K562 (cell line): Measurements from ENCODE around the gene SPOCD1. TPM values are rescaled to one million over a fixed set of nuclear protein-coding genes. Genes with fewer than 3 reads are reported as not detected.

Experiments
- ATAC-seq: fragments of 200-7000 bp; cut with Tn5 transposase; 3 replicates; pipeline ENCODE4 v1.9.1; 2020; ENCODE audit warnings: moderate library complexity
- BruUV-seq: library from RNA; stranded (reverse); fragments of 400-500 nt; replicated peaks from 2 replicates; lab custom pipeline; 2021; lab: Mats Ljungman, UMichigan
- CTCF ChIA-PET: fragments of 300-600 bp; formaldehyde crosslinking; extraction: SDS; loops from one replicate; lab custom pipeline; 2021; ENCODE audit warnings: low intra/inter-chr PET ratio; lab: Yijun Ruan, JAX
- POLR2A ChIA-PET: fragments of 300-600, 350-650 bp; sonication (Branson Sonifier 250); formaldehyde crosslinking; extraction: SDS; loops from one replicate; lab custom pipeline; 2021; ENCODE audit warnings: antibody characterized with exemption, inconsistent platforms; lab: Yijun Ruan, JAX
- DNase-seq, 4 experiments: peaks; one replicate each; pipeline versions ENCODE4 v3.0.0 to v3.0.0-alpha.2; 2011 to 2018; ENCODE audit warnings: low spot score in 3 of 4, mixed read lengths in 3 of 4; ENCODE audit errors: extremely low read depth in 1 of 4
- FAIRE-seq: peaks from 2 replicates; lab custom pipeline; 2011; peaks lifted over from hg19 to GRCh38; lab: Jason Lieb, UNC
- H2AFZ ChIP-seq: 2 replicates; pipeline ENCODE4 v1.6.0; 2011; ENCODE audit warnings: low read depth, low read length, control low read depth, inconsistent platforms
- H3K27ac ChIP-seq: fragments of 200-600 bp; 3 replicates; pipeline ENCODE4 v1.8.0; 2011; ENCODE audit warnings: low read depth, mild to moderate bottlenecking, control low read depth, inconsistent platforms, low read length, moderate library complexity, mixed read lengths; ENCODE audit errors: extremely low read depth
- H3K27me3 ChIP-seq, 2 experiments: fragments of 300-600 bp in 1 of 2; 2 replicates in 1 of 2; 3 replicates in 1 of 2; pipeline versions ENCODE4 v1.6.0 to v1.8.0; 2011; ENCODE audit warnings: inconsistent platforms in 2 of 2, low read length in 2 of 2, mild to moderate bottlenecking in 1 of 2, mixed read lengths in 1 of 2, moderate library complexity in 1 of 2; ENCODE audit not compliant: control insufficient read depth in 2 of 2, insufficient read depth in 2 of 2
- H3K36me3 ChIP-seq: fragments of 300-600 bp; 3 replicates; pipeline ENCODE4 v1.8.0; 2011; ENCODE audit warnings: mild to moderate bottlenecking, low read length, inconsistent platforms; ENCODE audit not compliant: control insufficient read depth, insufficient read depth
- H3K4me1 ChIP-seq, 2 experiments: fragments of 200-600 bp in 1 of 2; replicated peaks in 1 of 2; 2 replicates in 1 of 2; 3 replicates in 1 of 2; pipeline versions ENCODE4 v1.5.1 to v1.8.0; 2011; ENCODE audit warnings: inconsistent platforms in 2 of 2, low read length in 2 of 2, mild to moderate bottlenecking in 1 of 2, mixed read lengths in 1 of 2, moderate library complexity in 1 of 2; ENCODE audit not compliant: control insufficient read depth in 2 of 2, insufficient read depth in 2 of 2
- H3K4me2 ChIP-seq: 2 replicates; pipeline ENCODE4 v1.6.1; 2011; ENCODE audit warnings: low read length, control low read depth, inconsistent platforms, mixed read lengths; ENCODE audit not compliant: insufficient read depth
- H3K4me3 ChIP-seq: fragments of 200-600 bp; sonication (generic), shearing (Covaris generic); 2 replicates; pipeline ENCODE4 v1.5.1; 2016; ENCODE audit warnings: control low read depth, inconsistent platforms
- H3K79me2 ChIP-seq: fragments of 200-600 bp; 3 replicates; pipeline ENCODE4 v1.8.0; 2011; ENCODE audit warnings: low read length, inconsistent platforms; ENCODE audit not compliant: control insufficient read depth, insufficient read depth
- H3K9ac ChIP-seq, 2 experiments: 2 replicates each; pipeline versions ENCODE4 v1.6.0 to v1.6.1; 2011; ENCODE audit warnings: low read depth in 2 of 2, low read length in 2 of 2, control low read depth in 1 of 2, inconsistent platforms in 1 of 2, mild to moderate bottlenecking in 1 of 2, mixed read lengths in 1 of 2; ENCODE audit not compliant: insufficient read depth in 1 of 2
- H3K9me1 ChIP-seq: one replicate; pipeline ENCODE4 v1.6.0; 2011; ENCODE audit warnings: inconsistent platforms, mild to moderate bottlenecking, low read length, moderate library complexity; ENCODE audit not compliant: control insufficient read depth, insufficient read depth
- H3K9me3 ChIP-seq: replicated peaks from 2 replicates; pipeline ENCODE4 v1.5.1; 2011; ENCODE audit warnings: low read depth, low read length, inconsistent platforms; ENCODE audit not compliant: control insufficient read depth, insufficient read depth
- H4K20me1 ChIP-seq: replicated peaks from 2 replicates; pipeline ENCODE4 v1.6.1; 2011; ENCODE audit warnings: low read length, inconsistent platforms, mixed read lengths; ENCODE audit not compliant: control insufficient read depth, insufficient read depth
- COPS2 ChIP-seq: fragments of 450-650 bp; conservative IDR thresholded peaks from 2 replicates; pipeline ENCODE4 v1.6.1; 2016; ENCODE audit warnings: mild to moderate bottlenecking, moderate library complexity
- CREB3L1 ChIP-seq: fragments of 450-650 bp; IDR thresholded peaks from 2 replicates; pipeline ENCODE4 v1.6.1; 2014; ENCODE audit warnings: low read depth, mild to moderate bottlenecking, moderate library complexity, borderline replicate concordance
- CREBBP ChIP-seq: IDR thresholded peaks from one replicate; pipeline ENCODE4 v1.6.1; 2012; ENCODE audit warnings: low read depth, mild to moderate bottlenecking, control low read depth, inconsistent platforms, low read length
- HNRNPH1 ChIP-seq: fragments of 200-400 bp; formaldehyde crosslinking; optimal IDR thresholded peaks from 2 replicates; pipeline ENCODE3; 2017; ENCODE audit warnings: low read depth, mild to moderate bottlenecking, low read length, moderate library complexity
- POLR2G ChIP-seq: fragments of 200-400 bp; formaldehyde crosslinking; IDR thresholded peaks from 2 replicates; pipeline ENCODE4 v1.6.1; 2017; ENCODE audit warnings: low read depth, mild to moderate bottlenecking, antibody characterized with exemption, low read length, moderate library complexity
- RBM17 ChIP-seq: fragments of 200-400 bp; formaldehyde crosslinking; IDR thresholded peaks from 2 replicates; pipeline ENCODE4 v1.6.1; 2017; ENCODE audit warnings: low read depth, mild to moderate bottlenecking, low read length, borderline replicate concordance
- SMARCA4 ChIP-seq: fragments of 450-650 bp; IDR thresholded peaks from 2 replicates; pipeline ENCODE4 v1.6.1; 2016
- TCF7 ChIP-seq: sonication (generic); IDR thresholded peaks from 2 replicates; pipeline ENCODE4 v1.6.1; 2016; ENCODE audit warnings: antibody characterized with exemption, borderline replicate concordance
- USF1 ChIP-seq: sonication (generic); formaldehyde crosslinking; IDR thresholded peaks from 2 replicates; pipeline ENCODE4 v1.9.0; 2022; ENCODE audit warnings: mild to moderate bottlenecking, missing genetic modification reagents
- ZKSCAN1 ChIP-seq: fragments of 150-350 bp; IDR thresholded peaks from 2 replicates; pipeline ENCODE4 v1.6.1; 2016; ENCODE audit warnings: low read depth, low read length
- ZNF324 ChIP-seq: fragments of 250-450 bp; sonication (Bioruptor Pico); IDR thresholded peaks from 2 replicates; pipeline ENCODE4 v1.4.0; 2020; ENCODE audit warnings: mild to moderate bottlenecking
- ZNF57 ChIP-seq: fragments of 450-650 bp; formaldehyde crosslinking; IDR thresholded peaks from 2 replicates; pipeline ENCODE4 v1.4.0; 2020; ENCODE audit warnings: mild to moderate bottlenecking, moderate library complexity
- WGBS: fragments of 100-300 bp; shearing (Covaris generic); methylation state at CpG from one replicate; pipeline ENCODE4 v1.1.6; 2016; ENCODE audit warnings: low coverage, mixed read lengths; ENCODE audit not compliant: insufficient coverage; ENCODE audit errors: missing lambda C conversion rate; 5-methylcytosine and 5-hydroxymethylcytosine counted together
- in situ Hi-C: fragments of 300-500 bp; cut with MboI; formaldehyde crosslinking; loops from 4 replicates; pipeline ENCODE4 v1.15.0; 2018; ENCODE audit warnings: inconsistent platforms, mixed read lengths
- intact Hi-C: fragments of 100-400 bp; cut with micrococcal nuclease; formaldehyde crosslinking; loops from 2 replicates; pipeline ENCODE4 v1.14.2; 2022
- polyA plus RNA-seq, 8 experiments: library from polyadenylated mRNA; depleted of rRNA in 4 of 8; stranded (reverse) in 5 of 8; unstranded in 3 of 8; fragments of >200 nt; fragmentation: Nextera tagmentation in 2 of 8; fragmentation: Illumina TruSeq in 1 of 8; extraction: Ambion mirVana in 2 of 8; extraction: Trizol in 1 of 8; gene quantifications; 2 replicates each; pipeline versions ENCODE4 v1.2.1 to v1.2.3, GENCODE V29; 2011 to 2014; ENCODE audit warnings: inconsistent platforms in 1 of 8, missing spikeins in 1 of 8
- total RNA-seq, 7 experiments: library from RNA; depleted of rRNA in 6 of 7; stranded (reverse); fragments of >200 nt in 6 of 7; fragmentation: Illumina TruSeq in 2 of 7; extraction: Trizol in 2 of 7; gene quantifications; 2 replicates each; pipeline versions ENCODE4 v1.2.1 to v1.2.3, GENCODE V29; 2011 to 2021; ENCODE audit warnings: low replicate concordance in 1 of 7

SPOCD1 gene
- total and polyA plus RNA-seq, 9 of the 15 experiments (the other 6 are each of a cell fraction or from before 2014, with no cell fraction given): 0.03 to 0.71 (median 0.26) TPM; not detected in 1

GRCh38 chr1:31754397-31754796, 61.4 kb downstream of the SPOCD1 start (continued):
- TF ChIP-seq POLR2G (no peak), CREB3L1 (no peak), HNRNPH1 (no peak), CREBBP (no peak), TCF7 (no peak), SMARCA4 (no peak), ZNF324 (no peak)

GRCh38 chr1:31753707-31754349, 62.0 kb downstream of the SPOCD1 start:
- no peak for FAIRE-seq
- H3K4me2 ChIP-seq: no peak overlapping the region
- ATAC-seq: no peak
- no peaks in the 10 kb centered on the region for H3K9me1 ChIP-seq
- no peaks in the 10 kb centered on the region for H3K36me3 ChIP-seq
- in situ Hi-C loops (no loop called here), intact Hi-C loops (no loop called here)
- H3K4me3 ChIP-seq: no peak overlapping the region
- H3K9ac ChIP-seq: peak overlapping the region in 1 of 2 experiments; percentile 3; a peak in 1 of 4 replicates
- peaks cover 0 to 25% of the 10 kb centered on the region in 2 experiments; a peak in 2 of 5 replicates for H3K4me1 ChIP-seq
- no peak for TF ChIP-seq COPS2
- TF ChIP-seq ZKSCAN1: no peak
- no peak for TF ChIP-seq ZNF57
- TF ChIP-seq RBM17: no peak
- TF ChIP-seq USF1 (CRISPR knock-in tag): 0 out of 2 replicates have a peak, but pooled peaks have one; percentile 31
- DNase-seq: no peak
- no TSS peak for BruUV-seq
- ChIA-PET POLR2A (interaction anchor here (0.6 to 0.8 kb wide), 2 partner anchors 72 to 120 kb away, joined by 3 read pairs; no protein-coding TSS in a partner anchor), CTCF (no interaction called here)
- H2AFZ ChIP-seq: no peak overlapping the region
- H3K27ac ChIP-seq: no peak overlapping the region
- H4K20me1 ChIP-seq: peaks cover 48% of the 10 kb centered on the region
- no peaks in the 10 kb centered on the region for H3K79me2 ChIP-seq
- peaks cover 29 to 82% of the 10 kb centered on the region in 2 experiments; a peak in 4 of 5 replicates for H3K27me3 ChIP-seq
- H3K9me3 ChIP-seq: no peaks in the 10 kb centered on the region
- 6% methylated on average over 9 of the region's 9 CpGs for WGBS
